ENCODE results near the gene SCG5.

Gene SCG5

DNA sequence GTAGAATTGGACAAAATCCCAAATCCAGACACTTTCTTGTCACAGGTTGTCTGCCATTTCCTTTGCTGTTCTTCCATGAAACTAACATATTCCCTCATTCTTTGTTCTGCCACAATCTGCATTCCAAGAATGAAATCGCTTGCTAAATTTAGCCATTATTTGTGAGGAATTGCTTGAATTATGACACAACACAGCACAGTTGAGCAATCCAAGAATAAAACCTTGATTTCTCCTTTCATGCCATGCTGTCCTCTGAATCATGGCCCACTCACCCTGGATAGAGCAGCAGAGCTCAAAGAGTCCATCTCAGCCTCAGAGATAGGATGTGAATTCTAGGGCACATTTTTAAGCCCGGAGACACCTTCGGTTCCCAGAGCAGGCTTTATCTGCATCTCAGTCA lies 41.1 kb downstream of the SCG5 start:
- Histone ChIP-seq H3K36me3 (ENCODE audit: insufficient read depth, low read length) (no peaks in the 10 kb centered on the region), H3K4me1 (ENCODE audit: insufficient read depth, low read length) (no peaks in the 10 kb centered on the region), H3K4me3 (ENCODE audit: low read depth in 1 of 2, low read length in 2 of 2) (no peak overlapping the region), H3K9me3 (ENCODE audit: low read length) (no peaks in the 10 kb centered on the region), H3K27ac (ENCODE audit: low read depth, low read length) (no peak overlapping the region), H3K27me3 (ENCODE audit: control insufficient read depth in 1 of 2, insufficient read depth in 2 of 2, low read length in 2 of 2) (no peaks in the 10 kb centered on the region), H3K9ac (ENCODE audit: low read length) (no peak overlapping the region)

DNA sequence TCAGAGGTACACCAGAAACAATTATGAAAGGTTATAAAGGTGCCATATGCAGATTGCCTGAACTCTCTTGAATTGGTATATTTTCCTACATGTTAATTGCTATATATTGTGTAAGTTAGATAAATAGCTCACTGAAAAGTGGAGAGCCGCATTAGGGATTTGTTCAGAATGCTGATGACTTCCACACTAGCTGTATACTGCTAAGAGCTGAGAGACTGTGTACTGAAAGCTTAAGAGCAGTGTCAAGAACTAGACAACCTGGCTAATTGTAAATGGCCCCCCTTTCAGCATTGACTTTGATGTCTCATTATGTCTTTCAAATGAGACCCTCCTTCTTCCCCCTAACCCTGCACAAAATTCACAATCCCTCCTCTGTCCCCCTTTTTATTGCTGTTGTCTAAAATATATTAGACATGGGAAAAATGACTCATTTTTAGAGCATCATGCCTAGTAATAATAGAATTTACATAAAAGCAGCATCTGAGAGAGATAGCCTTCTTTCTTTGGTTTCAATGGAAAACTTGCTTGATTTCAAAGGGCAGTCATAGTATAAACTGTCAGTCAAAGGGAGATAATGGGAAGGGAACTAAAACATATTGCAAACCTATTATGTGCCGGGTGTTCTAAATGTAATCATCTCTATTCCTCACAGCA lies 41.6 kb downstream of the SCG5 start:
- no peak overlapping the region for H3K4me3 ChIP-seq (ENCODE audit: low read depth in 1 of 2, low read length in 2 of 2)
- H3K9ac ChIP-seq (ENCODE audit: low read length) = no peak overlapping the region
- H3K9me3 ChIP-seq (ENCODE audit: low read length) = no peaks in the 10 kb centered on the region
- no peaks in the 10 kb centered on the region for H3K4me1 ChIP-seq (ENCODE audit: insufficient read depth, low read length)
- H3K36me3 ChIP-seq (ENCODE audit: insufficient read depth, low read length) = no peaks in the 10 kb centered on the region
- H3K27me3 ChIP-seq (ENCODE audit: control insufficient read depth in 1 of 2, insufficient read depth in 2 of 2, low read length in 2 of 2) = no peaks in the 10 kb centered on the region
- H3K27ac ChIP-seq (ENCODE audit: low read depth, low read length) = no peak overlapping the region

DNA sequence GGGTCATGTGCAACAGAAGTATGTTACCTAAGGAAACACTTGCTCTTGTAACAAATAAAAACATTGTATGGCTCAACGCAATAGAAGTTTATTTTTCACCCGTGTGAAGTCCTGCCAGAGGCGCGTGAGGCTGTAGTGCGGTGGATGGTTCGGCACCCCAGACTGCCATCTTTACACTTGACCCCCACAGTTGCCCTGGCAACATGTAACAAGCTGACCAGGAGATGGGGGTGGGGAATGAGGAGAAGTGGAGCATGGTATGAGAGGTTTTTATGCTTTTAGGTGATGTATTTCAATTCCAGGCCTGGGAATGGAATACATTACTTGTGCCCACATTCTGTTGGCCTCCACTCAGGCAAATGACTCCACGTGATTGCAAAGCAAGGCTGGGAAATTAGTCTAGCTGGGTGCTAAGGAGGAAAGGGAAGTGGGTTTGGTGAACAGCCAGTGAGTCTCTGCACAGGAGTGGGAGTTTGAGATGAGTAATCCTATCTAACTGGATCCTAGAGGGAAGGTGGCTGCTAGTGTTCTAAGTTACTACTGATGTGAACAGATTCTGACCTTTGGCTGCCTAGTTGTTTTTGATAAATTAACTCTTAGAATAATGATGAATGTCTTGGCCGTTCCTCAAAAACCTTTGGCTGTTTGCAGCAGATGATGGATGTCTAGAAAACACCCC lies 42.5 kb downstream of the SCG5 start:
- Histone ChIP-seq H3K27ac (ENCODE audit: low read depth, low read length) (no peak overlapping the region), H3K4me1 (ENCODE audit: insufficient read depth, low read length) (no peaks in the 10 kb centered on the region)

DNA sequence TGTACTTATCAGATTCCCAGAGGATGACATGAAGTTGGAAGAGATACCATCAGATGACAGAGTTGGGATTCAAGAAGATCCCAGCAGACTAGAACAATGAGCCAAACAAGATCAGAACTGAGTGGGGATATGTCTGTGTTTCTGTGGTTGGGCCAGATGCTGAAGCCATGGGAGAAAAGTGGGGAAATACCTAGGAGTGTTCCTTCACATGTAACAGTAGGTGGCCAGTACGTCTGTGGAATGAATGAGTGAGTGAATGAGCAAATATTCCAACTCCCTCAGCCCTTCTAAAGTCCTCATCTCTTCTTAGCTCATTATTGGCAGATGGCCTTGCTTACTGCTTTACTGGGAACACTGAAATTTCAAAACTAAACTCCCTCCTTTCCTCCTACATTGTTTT lies 44.1 kb downstream of the SCG5 start:
- no peaks in the 10 kb centered on the region for H3K36me3 ChIP-seq (ENCODE audit: insufficient read depth, low read length)
- H3K4me3 ChIP-seq (ENCODE audit: low read depth in 1 of 2, low read length in 2 of 2) = no peak overlapping the region
- H3K4me1 ChIP-seq (ENCODE audit: insufficient read depth, low read length) = no peaks in the 10 kb centered on the region
- H3K27ac ChIP-seq (ENCODE audit: low read depth, low read length) = no peak overlapping the region
- no peak overlapping the region for H3K9ac ChIP-seq (ENCODE audit: low read length)
- H3K9me3 ChIP-seq (ENCODE audit: low read length) = no peaks in the 10 kb centered on the region
- H3K27me3 ChIP-seq (ENCODE audit: control insufficient read depth in 1 of 2, insufficient read depth in 2 of 2, low read length in 2 of 2) = no peaks in the 10 kb centered on the region

More for the DNA sequence above, 42.5 kb downstream of the SCG5 start:
- Histone ChIP-seq H3K36me3 (ENCODE audit: insufficient read depth, low read length) (no peaks in the 10 kb centered on the region), H3K9me3 (ENCODE audit: low read length) (no peaks in the 10 kb centered on the region), H3K27me3 (ENCODE audit: control insufficient read depth in 1 of 2, insufficient read depth in 2 of 2, low read length in 2 of 2) (no peaks in the 10 kb centered on the region), H3K9ac (ENCODE audit: low read length) (no peak overlapping the region), H3K4me3 (ENCODE audit: low read depth in 1 of 2, low read length in 2 of 2) (no peak overlapping the region)

- no peak overlapping the region for H3K27ac ChIP-seq (ENCODE audit: low read depth, low read length)
- no peak overlapping the region for H3K9ac ChIP-seq (ENCODE audit: low read length)
Observed at GRCh38 chr15:32687556-32687955, 46.0 kb downstream of the SCG5 start.

GRCh38 chr15:32688151-32688639 lies 46.7 kb downstream of the SCG5 start:
- Histone ChIP-seq H3K4me1 (ENCODE audit: insufficient read depth, low read length) (no peaks in the 10 kb centered on the region), H3K27ac (ENCODE audit: low read depth, low read length) (no peak overlapping the region)

More at GRCh38 chr15:32687556-32687955, 46.0 kb downstream of the SCG5 start:
- no peak overlapping the region for H3K4me3 ChIP-seq (ENCODE audit: low read depth in 1 of 2, low read length in 2 of 2)
- no peaks in the 10 kb centered on the region for H3K36me3 ChIP-seq (ENCODE audit: insufficient read depth, low read length)
- H3K27me3 ChIP-seq (ENCODE audit: control insufficient read depth in 1 of 2, insufficient read depth in 2 of 2, low read length in 2 of 2) = no peaks in the 10 kb centered on the region
- no peaks in the 10 kb centered on the region for H3K4me1 ChIP-seq (ENCODE audit: insufficient read depth, low read length)
- no peaks in the 10 kb centered on the region for H3K9me3 ChIP-seq (ENCODE audit: low read length)

GRCh38 chr15:32690941-32691688 lies 49.6 kb downstream of the SCG5 start:
- H3K36me3 ChIP-seq (ENCODE audit: insufficient read depth, low read length) = no peaks in the 10 kb centered on the region
- no peak overlapping the region for H3K4me3 ChIP-seq (ENCODE audit: low read depth in 1 of 2, low read length in 2 of 2)
- no peaks in the 10 kb centered on the region for H3K27me3 ChIP-seq (ENCODE audit: control insufficient read depth in 1 of 2, insufficient read depth in 2 of 2, low read length in 2 of 2)
- no peak overlapping the region for H3K27ac ChIP-seq (ENCODE audit: low read depth, low read length)
- H3K9me3 ChIP-seq (ENCODE audit: low read length) = no peaks in the 10 kb centered on the region
- no peaks in the 10 kb centered on the region for H3K4me1 ChIP-seq (ENCODE audit: insufficient read depth, low read length)
- no peak overlapping the region for H3K9ac ChIP-seq (ENCODE audit: low read length)

More at GRCh38 chr15:32688151-32688639, 46.7 kb downstream of the SCG5 start:
- no peaks in the 10 kb centered on the region for H3K9me3 ChIP-seq (ENCODE audit: low read length)
- H3K36me3 ChIP-seq (ENCODE audit: insufficient read depth, low read length) = no peaks in the 10 kb centered on the region
- H3K27me3 ChIP-seq (ENCODE audit: control insufficient read depth in 1 of 2, insufficient read depth in 2 of 2, low read length in 2 of 2) = no peaks in the 10 kb centered on the region
- H3K4me3 ChIP-seq (ENCODE audit: low read depth in 1 of 2, low read length in 2 of 2) = no peak overlapping the region
- no peak overlapping the region for H3K9ac ChIP-seq (ENCODE audit: low read length)

DNA sequence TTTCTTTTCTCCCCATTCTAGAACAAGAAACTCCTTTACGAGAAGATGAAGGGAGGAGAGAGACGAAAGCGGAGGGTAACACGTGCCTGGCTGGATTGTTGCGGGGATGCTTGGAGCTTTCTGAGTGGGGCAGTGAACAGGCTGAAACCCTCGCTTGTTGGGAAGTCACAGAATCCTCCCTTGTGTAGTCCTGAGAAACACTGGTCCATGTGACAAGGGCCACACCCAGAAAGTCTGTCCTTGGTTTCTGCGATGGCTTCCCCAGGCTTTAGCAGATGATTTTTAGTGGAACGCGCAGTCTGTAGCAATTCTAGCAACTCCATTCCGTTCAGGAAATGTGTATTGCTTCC lies 50.2 kb downstream of the SCG5 start:
- no peak overlapping the region for H3K27ac ChIP-seq (ENCODE audit: low read depth, low read length)
- H3K9me3 ChIP-seq (ENCODE audit: low read length) = no peaks in the 10 kb centered on the region
- H3K36me3 ChIP-seq (ENCODE audit: insufficient read depth, low read length) = no peaks in the 10 kb centered on the region
- H3K27me3 ChIP-seq (ENCODE audit: control insufficient read depth in 1 of 2, insufficient read depth in 2 of 2, low read length in 2 of 2) = no peaks in the 10 kb centered on the region
- no peak overlapping the region for H3K9ac ChIP-seq (ENCODE audit: low read length)
- H3K4me1 ChIP-seq (ENCODE audit: insufficient read depth, low read length) = no peaks in the 10 kb centered on the region
- no peak overlapping the region for H3K4me3 ChIP-seq (ENCODE audit: low read depth in 1 of 2, low read length in 2 of 2)

GRCh38 chr15:32692286-32692685 lies 50.8 kb downstream of the SCG5 start:
- H3K27me3 ChIP-seq (ENCODE audit: control insufficient read depth in 1 of 2, insufficient read depth in 2 of 2, low read length in 2 of 2) = no peaks in the 10 kb centered on the region
- H3K36me3 ChIP-seq (ENCODE audit: insufficient read depth, low read length) = no peaks in the 10 kb centered on the region
- no peaks in the 10 kb centered on the region for H3K9me3 ChIP-seq (ENCODE audit: low read length)
- no peak overlapping the region for H3K27ac ChIP-seq (ENCODE audit: low read depth, low read length)
- H3K4me1 ChIP-seq (ENCODE audit: insufficient read depth, low read length) = no peaks in the 10 kb centered on the region
- no peak overlapping the region for H3K9ac ChIP-seq (ENCODE audit: low read length)
- no peak overlapping the region for H3K4me3 ChIP-seq (ENCODE audit: low read depth in 1 of 2, low read length in 2 of 2)

DNA sequence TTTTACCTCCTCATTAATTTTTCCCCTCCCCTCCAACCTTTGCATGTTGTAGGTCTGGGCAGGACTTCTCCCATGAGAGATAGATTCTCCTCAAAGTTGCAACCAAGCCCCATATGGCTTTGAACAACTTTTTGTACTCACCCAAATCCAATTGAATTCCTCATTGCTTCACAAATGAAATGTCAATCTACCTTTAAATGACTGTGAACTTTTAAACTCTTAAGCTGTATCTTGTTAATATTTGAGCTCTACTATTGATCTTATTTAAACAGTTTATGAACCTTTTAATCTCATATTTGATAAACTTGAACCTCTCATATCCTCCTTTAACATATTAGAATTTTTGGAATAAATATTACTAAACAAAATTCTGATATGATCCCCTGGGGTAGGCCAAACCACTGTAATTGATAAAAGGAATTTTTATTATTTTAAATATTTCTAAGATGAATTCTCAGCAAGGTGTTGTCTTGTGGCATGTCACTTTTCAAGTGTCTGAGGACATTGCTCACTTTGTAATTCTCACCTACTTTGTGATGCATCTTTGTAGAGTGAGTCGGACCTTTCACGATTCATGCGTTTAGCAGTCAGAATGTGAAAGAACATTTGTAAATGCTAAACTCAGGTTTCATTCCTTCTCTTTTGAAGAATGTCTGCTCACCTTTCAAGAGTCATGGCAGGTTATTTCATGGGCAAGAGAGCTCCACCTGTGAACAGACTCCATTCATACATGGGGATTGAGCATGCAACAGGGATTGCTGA lies 52.9 kb downstream of the SCG5 start:
- Histone ChIP-seq H3K36me3 (ENCODE audit: insufficient read depth, low read length) (no peaks in the 10 kb centered on the region), H3K27me3 (ENCODE audit: control insufficient read depth in 1 of 2, insufficient read depth in 2 of 2, low read length in 2 of 2) (no peaks in the 10 kb centered on the region)

GRCh38 chr15:32698773-32699390 lies 57.4 kb downstream of the SCG5 start:
- no peaks in the 10 kb centered on the region for H3K27me3 ChIP-seq (ENCODE audit: control insufficient read depth in 1 of 2, insufficient read depth in 2 of 2, low read length in 2 of 2)
- H3K9me3 ChIP-seq (ENCODE audit: low read length) = no peaks in the 10 kb centered on the region
- H3K4me1 ChIP-seq (ENCODE audit: insufficient read depth, low read length) = no peaks in the 10 kb centered on the region
- H3K36me3 ChIP-seq (ENCODE audit: insufficient read depth, low read length) = no peaks in the 10 kb centered on the region
- H3K4me3 ChIP-seq (ENCODE audit: low read depth in 1 of 2, low read length in 2 of 2) = no peak overlapping the region
- H3K9ac ChIP-seq (ENCODE audit: low read length) = no peak overlapping the region
- no peak overlapping the region for H3K27ac ChIP-seq (ENCODE audit: low read depth, low read length)

More for the DNA sequence above, 52.9 kb downstream of the SCG5 start:
- H3K9ac ChIP-seq (ENCODE audit: low read length) = no peak overlapping the region
- no peaks in the 10 kb centered on the region for H3K9me3 ChIP-seq (ENCODE audit: low read length)
- no peaks in the 10 kb centered on the region for H3K4me1 ChIP-seq (ENCODE audit: insufficient read depth, low read length)
- H3K4me3 ChIP-seq (ENCODE audit: low read depth in 1 of 2, low read length in 2 of 2) = no peak overlapping the region
- H3K27ac ChIP-seq (ENCODE audit: low read depth, low read length) = no peak overlapping the region
